Esophagus squamous epithelium (tissue), 4 donors: ENCODE data around the gene ACSL4.

ENCODE experiments used
- POLR2A ChIP-seq, 4 donors: fragments of 450-650 bp; IDR thresholded peaks; one replicate each; pipeline ENCODE4 v1.6.1; 2017; ENCODE audit warnings: antibody characterized with exemption in 4 of 4, mild to moderate bottlenecking in 4 of 4, moderate library complexity in 3 of 4
- TF ChIP-seq, protein P1 (sequence below), 6 experiments: fragments of 450-650 bp in 4 of 6; fragments of 200-600 bp in 2 of 6; sonication (generic) in 2 of 6; IDR thresholded peaks; one replicate each; pipeline ENCODE4 v1.5.1; 2016 to 2019; ENCODE audit warnings: antibody characterized with exemption in 6 of 6, mild to moderate bottlenecking in 4 of 6, moderate library complexity in 4 of 6

DNA sequence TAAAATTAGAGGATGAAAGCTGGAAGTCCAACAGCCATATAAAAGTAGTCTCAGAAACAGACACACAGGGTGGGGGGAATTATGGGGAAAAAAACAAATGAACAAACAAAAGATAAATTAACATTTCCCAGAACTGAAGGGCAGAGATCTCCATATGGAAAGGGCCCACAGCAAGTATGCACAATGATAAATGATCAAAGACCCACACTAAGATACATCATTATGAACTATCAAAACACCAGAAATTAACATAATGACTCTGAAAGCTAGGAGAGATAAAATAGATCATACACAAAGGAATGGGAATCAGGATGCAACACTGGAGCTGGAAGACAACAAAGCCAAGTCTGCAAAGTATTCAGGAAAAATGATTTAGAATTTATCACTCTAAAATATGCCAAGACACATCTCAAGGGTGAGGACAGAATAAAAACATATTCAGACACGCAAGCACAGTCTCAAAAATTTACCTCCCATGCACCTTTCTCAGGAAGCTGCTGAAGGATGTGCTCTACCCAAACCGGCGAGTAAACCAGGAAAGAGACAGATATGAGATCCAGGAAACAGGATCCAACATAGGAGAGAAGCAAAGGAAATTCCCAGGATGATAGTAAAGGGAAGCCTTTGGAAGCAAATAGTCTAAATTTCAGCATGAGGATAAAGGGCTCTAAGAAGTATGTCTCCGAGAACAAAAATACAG, 77.4 kb downstream of the ACSL4 start:
- TF ChIP-seq POLR2A (IDR thresholded peaks at IDR 0.05) = no peak
- TF ChIP-seq, protein P1, sequence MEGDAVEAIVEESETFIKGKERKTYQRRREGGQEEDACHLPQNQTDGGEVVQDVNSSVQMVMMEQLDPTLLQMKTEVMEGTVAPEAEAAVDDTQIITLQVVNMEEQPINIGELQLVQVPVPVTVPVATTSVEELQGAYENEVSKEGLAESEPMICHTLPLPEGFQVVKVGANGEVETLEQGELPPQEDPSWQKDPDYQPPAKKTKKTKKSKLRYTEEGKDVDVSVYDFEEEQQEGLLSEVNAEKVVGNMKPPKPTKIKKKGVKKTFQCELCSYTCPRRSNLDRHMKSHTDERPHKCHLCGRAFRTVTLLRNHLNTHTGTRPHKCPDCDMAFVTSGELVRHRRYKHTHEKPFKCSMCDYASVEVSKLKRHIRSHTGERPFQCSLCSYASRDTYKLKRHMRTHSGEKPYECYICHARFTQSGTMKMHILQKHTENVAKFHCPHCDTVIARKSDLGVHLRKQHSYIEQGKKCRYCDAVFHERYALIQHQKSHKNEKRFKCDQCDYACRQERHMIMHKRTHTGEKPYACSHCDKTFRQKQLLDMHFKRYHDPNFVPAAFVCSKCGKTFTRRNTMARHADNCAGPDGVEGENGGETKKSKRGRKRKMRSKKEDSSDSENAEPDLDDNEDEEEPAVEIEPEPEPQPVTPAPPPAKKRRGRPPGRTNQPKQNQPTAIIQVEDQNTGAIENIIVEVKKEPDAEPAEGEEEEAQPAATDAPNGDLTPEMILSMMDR (IDR thresholded peaks at IDR 0.05) = no peak
